ENCODE measurements around the gene MYL5.

DNA sequence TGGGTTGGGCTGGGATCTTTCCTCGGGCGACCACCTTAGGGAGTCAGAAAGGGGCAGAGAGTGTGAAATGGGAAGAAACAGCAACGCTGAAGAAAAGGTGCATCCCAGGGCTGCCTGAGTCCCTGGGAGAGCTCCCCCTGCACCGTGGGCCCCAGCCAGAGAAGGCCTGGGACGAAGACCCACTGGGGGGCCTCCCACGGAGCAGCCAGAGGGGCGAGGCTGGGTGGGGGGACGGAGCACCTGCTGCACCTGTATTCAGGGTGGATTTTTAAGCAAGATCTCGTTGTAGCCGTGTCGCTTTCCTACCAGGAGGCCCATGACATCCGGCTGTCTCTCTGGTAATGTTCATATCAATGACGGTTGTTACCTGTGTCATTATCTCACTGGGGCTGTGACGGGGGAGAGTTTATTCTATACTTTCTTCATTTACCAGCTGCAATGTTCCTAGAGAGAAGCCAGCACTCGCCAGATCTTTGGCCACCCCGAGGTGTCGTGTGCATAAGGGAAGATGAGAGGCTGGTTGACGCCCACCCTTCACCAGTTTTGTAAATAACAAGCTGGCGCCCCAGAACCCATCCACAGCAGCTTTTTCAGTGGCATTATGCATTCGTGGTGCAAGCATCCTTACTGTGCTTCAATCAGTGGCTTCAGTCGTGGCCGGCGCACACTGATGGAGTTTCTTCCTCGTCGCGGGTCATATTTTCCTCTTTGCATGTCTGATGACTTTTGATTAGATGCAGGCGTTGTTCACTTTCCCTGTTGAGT, 25.7 kb downstream of the MYL5 start:
- no peak for TF ChIP-seq POLR2A (IDR thresholded peaks at IDR 0.05)
- TF ChIP-seq, protein P1, sequence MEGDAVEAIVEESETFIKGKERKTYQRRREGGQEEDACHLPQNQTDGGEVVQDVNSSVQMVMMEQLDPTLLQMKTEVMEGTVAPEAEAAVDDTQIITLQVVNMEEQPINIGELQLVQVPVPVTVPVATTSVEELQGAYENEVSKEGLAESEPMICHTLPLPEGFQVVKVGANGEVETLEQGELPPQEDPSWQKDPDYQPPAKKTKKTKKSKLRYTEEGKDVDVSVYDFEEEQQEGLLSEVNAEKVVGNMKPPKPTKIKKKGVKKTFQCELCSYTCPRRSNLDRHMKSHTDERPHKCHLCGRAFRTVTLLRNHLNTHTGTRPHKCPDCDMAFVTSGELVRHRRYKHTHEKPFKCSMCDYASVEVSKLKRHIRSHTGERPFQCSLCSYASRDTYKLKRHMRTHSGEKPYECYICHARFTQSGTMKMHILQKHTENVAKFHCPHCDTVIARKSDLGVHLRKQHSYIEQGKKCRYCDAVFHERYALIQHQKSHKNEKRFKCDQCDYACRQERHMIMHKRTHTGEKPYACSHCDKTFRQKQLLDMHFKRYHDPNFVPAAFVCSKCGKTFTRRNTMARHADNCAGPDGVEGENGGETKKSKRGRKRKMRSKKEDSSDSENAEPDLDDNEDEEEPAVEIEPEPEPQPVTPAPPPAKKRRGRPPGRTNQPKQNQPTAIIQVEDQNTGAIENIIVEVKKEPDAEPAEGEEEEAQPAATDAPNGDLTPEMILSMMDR (IDR thresholded peaks at IDR 0.05), result no peak
